D341Med (cell line): ENCODE results near the gene HYOU1.
"Not testable (repeated sequence)": the region's sequence is repeated elsewhere in the genome, so short reads cannot be mapped to it uniquely, and the experiment has no call there.

ENCODE experiments used
- DNase-seq: peaks from one replicate; pipeline ENCODE4 v3.0.0; 2012; ENCODE audit warnings: low spot score

Gene HYOU1

DNA sequence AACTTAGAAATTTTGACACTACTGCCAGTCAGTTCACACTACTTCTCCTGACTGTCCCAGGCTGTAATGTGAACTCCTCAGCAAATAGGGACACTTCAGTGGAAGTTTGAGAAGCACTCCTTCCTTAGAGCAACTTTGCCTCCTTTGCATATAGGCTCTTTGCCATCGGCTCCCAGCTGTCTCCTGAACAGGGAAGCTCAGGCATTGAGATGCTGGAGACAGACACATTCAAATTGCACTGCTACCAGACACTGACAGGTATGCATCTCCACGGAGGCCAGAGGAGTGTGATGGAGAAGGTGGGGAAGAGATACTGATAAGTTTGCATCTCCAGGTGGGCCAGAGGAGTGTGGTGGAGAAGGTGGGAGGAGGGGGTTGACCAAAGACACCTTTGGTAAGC is 37.0 kb downstream of the HYOU1 start:
- no peak for DNase-seq

DNA sequence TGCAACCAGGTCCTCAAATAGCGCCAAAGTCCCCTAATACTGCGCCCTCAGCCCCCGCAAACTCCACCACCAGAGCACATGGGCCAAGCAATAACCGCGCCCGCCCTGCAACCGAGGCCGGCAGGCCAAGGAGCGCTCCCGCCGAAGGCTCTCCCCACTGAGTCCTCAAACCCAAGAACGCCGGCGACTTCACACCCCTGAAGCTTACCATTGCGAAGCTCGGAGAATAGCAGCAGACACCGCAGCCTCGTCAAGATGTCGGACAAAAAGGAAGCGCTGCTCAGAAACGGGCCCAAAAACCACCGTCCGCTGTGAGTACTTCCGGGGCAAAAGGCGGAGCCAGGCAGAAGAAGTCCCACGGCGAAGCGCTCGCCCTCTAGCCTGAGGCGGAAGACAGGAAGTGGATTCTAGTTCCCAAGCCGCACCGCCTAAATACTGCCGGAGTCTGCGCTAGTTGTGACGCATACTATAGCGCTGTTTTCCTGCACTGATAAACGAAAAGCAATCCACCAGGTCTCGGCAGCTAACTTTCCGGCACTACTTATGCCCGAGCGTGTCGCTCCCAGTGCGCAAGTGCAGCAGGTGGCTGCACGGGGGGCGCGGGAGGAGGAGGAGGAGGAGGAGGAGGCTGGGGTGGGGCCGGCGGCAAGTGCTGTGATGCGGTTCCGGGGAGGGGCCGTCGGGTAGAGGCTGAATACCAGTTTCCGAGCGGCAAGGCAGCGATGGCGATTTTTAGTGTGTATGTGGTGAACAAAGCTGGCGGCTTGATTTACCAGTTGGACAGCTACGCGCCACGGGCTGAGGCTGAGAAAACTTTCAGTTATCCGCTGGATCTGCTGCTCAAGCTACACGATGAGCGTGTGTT is 38.7 kb downstream of the HYOU1 start, which contains the start of the genes RPS25 and TRAPPC4:
Gene RPS25, minus strand, starts transcription at position 270 of the 865 bp plus-strand sequence. Its CDS starts 59 bp downstream, at position 211.
Gene TRAPPC4, plus strand, starts transcription at position 693 of the 865 bp plus-strand sequence. Its CDS starts 30 bp downstream, at position 723.
- DNase-seq: peak; percentile 92

DNA sequence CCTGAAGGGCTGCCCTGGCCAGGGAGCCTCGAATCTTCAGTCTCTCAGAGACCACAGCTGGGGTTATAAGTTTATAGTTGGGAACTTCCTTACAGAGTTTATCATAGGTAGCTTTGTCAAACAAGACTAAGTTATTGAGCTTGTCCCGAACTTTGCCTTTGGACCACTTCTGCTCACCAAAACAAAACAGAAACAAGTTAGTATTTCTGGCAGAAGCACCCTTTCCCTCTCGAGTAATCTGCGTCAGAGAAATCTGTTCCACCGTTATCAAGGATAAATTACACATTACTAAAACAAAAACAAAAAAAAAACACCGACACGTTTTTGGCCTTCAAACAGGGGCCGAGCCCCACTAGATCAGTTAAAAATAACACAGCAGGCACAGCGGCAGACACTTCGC is 39.6 kb downstream of the HYOU1 start:
- DNase-seq: not testable (repeated sequence)

DNA sequence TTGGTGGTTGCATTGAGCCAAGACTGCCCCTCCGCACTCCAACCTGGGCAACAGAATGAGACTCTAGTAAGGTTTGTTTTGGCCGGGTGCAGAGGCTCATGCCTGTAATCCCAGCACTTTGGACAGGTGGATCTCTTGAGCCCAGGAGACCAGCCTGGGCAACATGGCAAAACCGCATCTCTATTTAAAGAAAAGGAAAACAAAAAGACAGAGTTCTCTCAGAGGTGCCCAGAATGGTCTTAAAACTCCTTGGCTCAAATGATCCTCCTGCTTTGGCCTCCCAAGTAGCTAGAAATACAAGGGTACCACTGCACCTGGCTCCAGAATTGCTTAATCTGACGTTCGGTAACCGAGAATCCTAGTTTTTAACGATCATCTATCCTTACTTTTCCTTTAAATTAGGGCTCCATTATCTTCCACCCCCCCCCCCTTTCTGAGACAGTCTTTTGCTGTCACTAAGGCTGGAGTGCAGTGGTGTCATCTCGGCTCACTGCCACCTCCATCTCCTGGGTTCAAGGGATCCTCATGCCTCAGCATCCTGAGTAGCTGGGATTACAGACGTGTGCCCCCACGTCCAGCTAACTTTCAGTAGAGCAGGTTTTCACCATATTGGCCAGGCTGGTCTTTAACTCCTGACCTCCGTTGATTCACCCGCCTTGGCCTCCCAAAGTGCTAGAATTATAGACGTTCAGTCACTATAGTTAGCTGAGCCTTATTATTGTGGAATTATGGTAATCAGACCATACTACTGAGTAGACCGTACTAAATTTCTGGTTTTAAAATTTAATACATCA is 40.6 kb downstream of the HYOU1 start:
- DNase-seq: no peak

DNA sequence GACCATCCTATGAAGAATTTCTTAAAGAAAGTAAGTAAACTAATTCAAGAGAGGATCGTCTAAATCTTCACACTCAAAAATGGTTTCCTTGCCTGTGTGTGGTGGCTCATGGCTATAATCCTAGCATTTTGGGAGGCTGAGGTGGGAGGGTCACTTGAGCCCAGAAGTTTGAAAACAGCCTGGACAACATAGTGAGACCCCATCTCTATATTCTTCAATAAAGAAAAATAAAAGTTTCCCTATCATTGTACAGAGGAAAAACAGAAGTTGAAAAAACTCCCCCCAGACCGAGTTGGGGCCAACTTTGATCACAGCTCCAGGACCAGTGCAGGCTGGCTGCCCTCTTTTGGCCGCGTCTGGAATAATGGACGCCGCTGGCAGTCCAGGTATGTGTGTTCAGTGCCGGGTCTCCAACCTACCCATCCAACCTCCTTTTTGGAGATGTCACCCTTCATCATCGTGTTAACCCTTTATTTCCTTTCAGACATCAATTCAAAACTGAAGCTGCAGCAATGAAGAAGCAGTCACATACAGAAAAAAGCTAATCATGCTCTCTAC is 41.9 kb downstream of the HYOU1 start:
- DNase-seq: no peak

DNA sequence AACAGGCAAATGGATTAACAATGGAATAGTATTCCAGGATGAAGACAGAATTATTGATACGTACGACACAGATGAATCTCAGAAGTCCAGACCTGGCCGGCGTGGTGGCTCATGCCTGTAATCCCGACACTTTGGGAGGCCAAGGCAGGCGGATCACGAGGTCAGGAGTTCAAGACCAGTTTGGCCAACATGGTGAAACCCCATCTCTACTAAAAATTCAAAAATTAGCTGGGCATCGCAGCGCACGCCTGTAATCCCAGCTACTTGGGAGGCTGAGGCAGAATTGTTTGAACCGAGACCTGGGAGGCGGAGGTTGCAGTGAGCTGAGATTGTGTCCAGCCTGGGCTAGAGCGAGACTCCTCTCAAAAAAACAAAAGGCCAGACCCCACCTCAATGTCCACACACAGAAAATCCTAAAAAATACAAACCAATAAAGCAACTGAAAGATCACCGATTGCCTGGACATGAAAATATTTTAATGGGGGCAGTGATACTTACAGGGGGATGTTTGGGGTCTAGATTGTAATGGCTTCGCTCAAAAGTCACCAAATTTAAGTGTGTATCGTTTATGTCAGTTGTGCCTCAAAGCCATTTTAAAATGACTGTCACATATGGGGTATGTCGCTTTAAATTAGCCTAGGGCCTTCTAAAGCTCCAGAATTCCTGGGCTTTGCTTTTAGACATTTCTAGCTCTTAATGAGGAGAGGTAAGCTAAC is 42.6 kb downstream of the HYOU1 start:
- DNase-seq: no peak

DNA sequence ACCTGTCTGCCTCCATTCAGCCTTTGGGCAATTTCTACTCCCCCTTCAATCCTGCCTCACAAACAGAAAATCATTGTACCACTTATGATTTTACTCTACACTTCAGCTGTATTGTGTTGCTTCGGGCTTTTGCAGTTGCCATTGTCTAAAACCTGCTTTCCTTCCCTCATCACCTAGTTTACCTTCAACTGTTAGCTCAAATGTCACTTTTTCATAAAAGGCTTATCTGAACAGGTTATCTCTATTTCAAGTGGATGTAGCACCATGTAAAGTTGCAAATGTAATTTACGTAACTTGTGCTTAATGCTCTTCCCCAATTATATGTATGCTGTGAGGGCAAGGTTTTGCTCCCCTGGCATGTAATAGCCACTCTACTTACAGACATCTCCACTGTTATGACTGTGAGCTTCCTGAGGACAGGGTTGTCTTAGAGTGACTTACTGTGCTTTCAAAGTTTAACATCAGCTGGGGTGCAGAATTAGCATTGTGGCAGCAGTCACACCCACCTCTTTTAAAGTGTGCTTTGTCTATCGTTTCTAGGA is 44.3 kb downstream of the HYOU1 start:
- no peak for DNase-seq

DNA sequence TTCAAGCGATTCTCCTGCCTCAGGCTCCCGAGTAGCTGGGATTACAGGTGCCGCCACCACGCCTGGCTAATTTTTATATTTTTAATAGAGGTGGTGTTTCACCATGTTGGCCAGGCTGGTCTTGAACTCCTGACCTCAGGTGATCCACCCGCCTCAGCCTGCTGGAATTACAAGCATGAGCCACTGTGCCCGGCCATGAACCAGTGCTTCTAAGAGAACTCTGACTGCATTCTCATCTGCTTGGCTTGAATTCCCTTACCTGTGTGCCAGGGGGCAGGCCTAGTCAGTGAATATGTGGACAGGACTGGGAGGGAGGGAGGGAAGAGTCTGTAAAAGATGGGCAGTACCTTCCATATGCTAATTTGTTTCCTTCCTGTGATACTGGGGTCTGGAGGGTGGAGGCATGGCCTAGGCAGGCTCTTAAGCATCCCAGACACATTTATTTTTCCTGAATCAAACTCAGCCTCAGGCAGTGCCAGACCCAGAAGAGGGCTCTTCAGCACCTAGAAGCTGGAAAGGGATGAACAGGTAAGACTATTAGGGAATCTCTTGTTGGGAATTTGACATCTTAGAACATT is 45.4 kb downstream of the HYOU1 start:
- no peak for DNase-seq

DNA sequence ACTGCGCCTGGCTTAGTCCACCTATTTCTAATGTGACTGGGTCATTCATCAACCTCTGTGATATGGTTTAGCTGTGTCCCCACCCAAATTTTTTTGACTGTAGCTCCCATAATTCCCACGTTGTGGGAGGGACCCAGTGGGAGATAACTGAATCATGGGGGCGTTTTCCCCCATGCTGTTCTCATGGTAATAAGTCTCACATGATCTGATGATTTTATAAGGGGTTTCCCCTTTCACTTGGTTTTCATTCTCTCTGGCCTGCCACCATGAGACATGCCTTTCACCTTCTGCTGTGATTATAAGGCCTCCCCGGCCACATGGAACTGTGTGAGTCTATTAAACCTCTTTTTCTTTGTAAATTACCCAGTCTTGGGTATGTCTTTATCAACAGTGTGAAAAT is 50.3 kb downstream of the HYOU1 start:
- DNase-seq: no peak

DNA sequence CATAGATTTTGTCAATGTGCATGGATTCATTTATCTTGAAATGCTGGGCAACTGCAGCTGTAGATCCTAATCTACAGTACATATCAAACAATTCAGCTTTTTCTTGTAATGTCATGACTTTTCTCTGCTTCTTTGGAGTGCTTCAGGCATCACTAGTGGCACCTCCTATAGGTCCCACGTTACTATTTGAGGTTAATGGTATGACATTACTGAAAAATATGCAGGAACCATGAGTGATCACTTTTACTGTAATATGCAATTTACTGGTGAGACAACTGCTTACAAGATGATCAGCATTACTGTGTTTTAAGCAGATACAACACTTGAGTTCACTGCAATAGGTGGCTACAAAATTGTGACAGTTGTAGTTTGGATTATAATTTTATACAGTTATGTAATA is 56.1 kb downstream of the HYOU1 start:
- DNase-seq: no peak

DNA sequence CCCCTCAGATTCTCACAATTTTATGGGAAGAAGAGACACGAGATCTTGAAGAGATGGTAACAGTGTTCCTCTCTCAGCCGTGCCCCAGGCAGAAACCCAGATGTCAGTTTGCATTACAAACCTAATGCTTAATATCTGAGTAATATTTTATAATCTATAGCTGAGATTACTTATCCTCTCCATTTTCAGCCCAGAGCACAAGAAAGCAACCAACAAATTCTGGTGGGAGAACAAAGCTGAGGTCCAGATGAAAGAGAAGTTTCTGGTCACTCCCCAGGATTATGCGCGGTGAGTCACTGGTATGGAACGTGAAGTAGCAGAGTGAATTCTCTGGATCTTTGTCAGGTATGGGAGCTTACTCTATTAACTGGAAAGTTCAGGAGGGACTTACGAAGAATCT is 58.2 kb downstream of the HYOU1 start:
- DNase-seq: no peak

DNA sequence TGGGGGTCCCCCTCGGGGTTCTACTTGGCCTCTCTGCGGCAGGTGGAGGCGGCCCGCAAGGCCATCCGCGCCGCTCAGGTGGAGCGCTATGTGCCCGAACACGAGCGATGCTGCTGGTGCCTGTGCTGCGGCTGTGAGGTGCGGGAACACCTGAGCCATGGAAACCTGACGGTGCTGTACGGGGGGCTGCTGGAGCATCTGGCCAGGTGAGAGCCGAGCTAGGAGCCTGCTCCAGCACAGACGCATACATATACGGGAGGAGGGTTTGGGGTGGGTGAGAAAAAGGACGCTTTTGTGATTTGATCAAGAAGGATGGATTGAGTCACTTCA is 58.7 kb downstream of the HYOU1 start:
- DNase-seq: no peak

DNA sequence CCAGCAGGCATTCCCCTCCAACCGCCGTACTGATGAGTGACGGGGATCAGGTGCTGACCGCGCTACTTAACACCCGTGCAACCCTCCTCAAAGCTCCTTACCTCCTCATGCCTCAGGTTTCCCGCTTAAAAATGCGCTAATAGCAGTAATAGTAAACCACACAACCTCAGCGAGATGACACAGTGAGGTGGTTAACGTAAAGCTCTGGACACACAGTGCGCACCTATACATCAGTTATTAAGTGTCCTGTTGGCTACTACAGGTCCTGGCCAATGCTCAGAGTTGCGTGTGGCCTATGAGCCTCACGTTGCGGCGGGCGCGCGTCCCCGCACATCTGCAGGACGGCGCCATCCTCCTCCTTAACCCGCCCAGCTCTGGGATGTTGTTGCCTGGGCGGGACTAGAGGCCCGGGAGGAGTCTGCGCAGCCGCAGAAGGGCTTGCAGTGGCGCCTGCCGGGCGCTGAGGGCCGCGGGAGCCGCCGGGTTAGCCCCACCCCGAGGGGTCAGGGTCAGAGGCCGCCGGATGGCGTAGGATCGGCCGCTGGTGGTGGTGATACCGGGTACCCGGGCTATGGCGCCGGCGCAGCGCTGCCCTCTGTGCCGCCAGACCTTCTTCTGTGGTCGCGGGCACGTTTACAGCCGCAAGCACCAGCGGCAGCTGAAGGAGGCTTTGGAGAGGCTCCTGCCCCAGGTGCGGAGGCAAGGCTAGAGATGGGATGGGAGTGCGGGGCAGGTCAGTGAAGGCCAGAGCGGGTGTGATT is 59.2 kb downstream of the HYOU1 start, which contains the start of gene CENATAC:
Gene CENATAC, plus strand, starts transcription at position 512 of the 761 bp plus-strand sequence. Its CDS starts 60 bp downstream, at position 572.
- peak; percentile 98 for DNase-seq

DNA sequence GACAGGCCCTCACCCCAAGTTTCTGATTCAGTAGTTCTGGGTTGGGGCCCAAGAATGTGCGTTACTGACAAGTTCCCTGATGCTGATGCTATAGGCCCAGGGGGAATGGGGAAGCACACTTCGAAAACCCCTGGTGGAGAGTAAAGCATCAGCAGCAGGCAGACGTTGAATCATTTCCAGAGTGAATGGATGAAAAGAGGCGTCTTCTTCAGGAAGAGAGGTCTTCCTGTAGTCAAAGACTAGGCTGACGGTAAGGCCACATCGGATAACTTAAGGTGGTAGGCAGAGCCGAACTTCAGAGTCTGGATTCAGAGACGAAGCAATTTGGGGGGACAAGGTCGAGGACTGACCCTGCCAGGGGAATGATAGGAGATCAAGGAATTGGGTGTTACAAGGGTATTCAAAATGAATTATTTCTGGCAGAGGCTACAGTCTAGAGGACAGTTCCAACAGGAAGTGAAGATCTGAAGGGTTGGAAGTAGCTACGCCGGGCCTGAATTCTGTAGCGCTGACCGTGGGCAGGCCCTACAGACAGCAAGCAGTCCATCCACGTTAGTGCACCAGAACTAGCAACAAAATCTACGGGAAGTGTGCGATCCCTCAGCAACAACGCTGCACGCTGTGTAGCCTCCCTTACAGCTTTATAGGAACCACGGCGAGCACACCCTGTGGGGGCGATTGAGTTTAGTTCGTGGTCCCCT is 59.9 kb downstream of the HYOU1 start:
- no peak for DNase-seq
